ENCODE data around the gene CCDC9B.

The CCDC9B gene

DNA sequence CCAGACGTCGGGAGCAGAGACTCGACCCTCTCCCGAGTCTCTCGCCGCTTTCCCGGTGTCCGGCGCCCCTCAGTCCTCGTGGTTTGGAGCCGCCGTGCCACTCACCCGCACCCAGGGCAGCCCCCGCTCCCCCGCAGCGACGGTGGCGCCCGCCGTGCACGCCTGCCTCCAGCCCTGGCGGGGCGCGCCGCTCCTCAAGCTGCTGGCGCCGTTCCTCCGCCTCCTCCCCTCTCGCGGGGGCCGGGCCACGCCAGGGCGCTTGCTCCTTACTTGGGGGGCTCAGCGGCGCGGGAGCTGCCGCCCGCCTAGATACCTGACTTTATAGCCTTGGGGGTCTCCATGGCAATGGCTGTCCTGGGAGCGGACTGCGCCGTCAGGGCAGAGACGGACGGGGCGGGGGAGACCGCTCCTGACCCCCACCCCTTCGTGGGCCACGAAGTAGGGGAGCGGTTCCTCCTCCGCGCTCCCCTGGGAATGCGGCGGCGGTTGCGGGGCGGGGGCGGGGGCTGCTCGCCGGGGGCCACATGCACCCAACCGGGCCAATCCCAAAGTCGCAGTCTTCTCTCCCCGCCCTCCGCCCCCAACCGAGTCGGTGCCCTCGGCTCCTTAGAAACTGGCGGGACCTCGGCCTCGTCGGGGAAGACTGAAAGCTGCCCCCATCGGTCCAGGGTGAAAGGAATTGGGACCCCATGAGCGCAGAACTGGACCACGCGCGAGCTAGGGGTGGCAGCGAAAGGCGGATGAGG lies 57.7 kb downstream of the CCDC9B start, which contains the start of gene ANKRD63:
ANKRD63 (minus strand) TSS at position 196 of the 746 bp plus-strand sequence. CDS start 478 bp downstream, outside the sequence.
- TF ChIP-seq, protein P1, sequence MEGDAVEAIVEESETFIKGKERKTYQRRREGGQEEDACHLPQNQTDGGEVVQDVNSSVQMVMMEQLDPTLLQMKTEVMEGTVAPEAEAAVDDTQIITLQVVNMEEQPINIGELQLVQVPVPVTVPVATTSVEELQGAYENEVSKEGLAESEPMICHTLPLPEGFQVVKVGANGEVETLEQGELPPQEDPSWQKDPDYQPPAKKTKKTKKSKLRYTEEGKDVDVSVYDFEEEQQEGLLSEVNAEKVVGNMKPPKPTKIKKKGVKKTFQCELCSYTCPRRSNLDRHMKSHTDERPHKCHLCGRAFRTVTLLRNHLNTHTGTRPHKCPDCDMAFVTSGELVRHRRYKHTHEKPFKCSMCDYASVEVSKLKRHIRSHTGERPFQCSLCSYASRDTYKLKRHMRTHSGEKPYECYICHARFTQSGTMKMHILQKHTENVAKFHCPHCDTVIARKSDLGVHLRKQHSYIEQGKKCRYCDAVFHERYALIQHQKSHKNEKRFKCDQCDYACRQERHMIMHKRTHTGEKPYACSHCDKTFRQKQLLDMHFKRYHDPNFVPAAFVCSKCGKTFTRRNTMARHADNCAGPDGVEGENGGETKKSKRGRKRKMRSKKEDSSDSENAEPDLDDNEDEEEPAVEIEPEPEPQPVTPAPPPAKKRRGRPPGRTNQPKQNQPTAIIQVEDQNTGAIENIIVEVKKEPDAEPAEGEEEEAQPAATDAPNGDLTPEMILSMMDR (IDR thresholded peaks at IDR 0.05; ENCODE audit: low read depth, low read length), result no peak
- H3K4me3 ChIP-seq (ENCODE audit: low read depth, low read length), result peak within 1 kb of the TSS; percentile 37

DNA sequence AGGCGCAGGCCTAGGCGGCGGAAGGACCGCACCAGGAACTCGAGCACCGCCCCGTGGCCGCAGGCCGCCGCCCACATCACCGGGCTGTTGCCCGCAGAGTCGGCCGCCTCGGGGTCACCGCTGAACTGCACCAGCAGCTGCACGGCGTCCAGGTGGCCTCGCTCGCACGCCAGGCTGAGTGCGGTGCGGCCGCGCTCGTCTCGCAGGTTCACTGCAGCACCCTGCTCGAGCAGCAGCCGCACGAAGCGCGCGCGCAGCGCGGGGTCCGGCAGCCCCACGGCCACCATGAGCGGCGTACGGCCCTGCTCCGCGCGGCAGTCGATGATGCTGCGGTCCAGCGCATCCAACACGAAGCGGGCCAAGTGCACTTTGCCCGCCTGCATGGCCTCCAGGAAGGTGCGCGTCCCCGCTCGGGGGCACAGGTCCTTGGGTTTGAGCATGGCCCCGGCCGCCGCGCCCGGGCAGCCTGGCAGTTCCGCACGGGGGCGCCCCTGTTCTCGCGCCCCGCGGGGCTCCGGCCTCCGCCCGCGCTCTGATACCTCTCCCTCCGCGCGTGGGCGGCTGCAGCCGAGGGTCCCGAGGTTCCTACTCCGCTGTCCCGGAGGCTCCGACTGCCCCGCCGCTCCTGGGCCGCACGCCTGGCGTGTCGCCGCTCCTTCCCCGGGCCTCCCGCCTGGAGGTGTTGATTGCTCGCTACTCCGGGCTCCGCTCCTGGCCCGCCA lies 58.4 kb downstream of the CCDC9B start:
- peak overlapping the region; percentile 37 for H3K4me3 ChIP-seq (ENCODE audit: low read depth, low read length)
- TF ChIP-seq, protein P1 (IDR thresholded peaks at IDR 0.05; ENCODE audit: low read depth, low read length), result 0 out of 2 replicates have a peak, but pooled peaks have one; percentile 21

DNA sequence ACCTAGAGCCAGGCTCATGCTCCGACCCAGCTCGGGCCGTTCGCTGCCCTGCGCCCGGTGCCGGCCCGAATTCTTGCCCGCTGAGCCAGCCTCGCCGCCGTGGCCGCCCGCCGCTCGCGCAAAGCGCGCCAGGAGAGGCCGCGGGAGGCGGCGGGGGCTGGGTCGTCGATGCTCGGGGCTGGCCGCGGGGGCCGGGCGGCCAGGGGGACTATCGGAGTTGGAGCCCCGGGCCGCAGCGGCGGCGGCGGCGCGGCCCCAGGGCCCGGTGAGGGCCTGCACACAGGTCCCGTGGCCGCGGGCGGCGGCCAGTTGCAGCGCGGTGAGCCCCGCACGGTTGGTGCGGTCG lies 59.0 kb downstream of the CCDC9B start:
- H3K4me3 ChIP-seq (ENCODE audit: low read depth, low read length), result peak overlapping the region; percentile 37
- TF ChIP-seq, protein P1 (IDR thresholded peaks at IDR 0.05; ENCODE audit: low read depth, low read length), result no peak
